Limb (tissue), 2 donors: ENCODE results near the gene UTP11.
"Not testable (repeated sequence)": the region's sequence is repeated elsewhere in the genome, so short reads cannot be mapped to it uniquely, and the experiment has no call there.

Experiments used
- DNase-seq, 2 donors: peaks; one replicate each; pipeline ENCODE4 v3.0.0-alpha.2; 2016; ENCODE audit errors: extremely low spot score in 2 of 2

UTP11 gene

GRCh38 chr1:38012363-38013226, at the start of gene UTP11:
Gene UTP11 (plus strand): TSS chr1:38012734. CDS start chr1:38012803, 69 bp downstream.
- peak; percentile 94 to 98 for DNase-seq

- not testable (repeated sequence) for DNase-seq
These were observed 48.4 kb upstream of the UTP11 start for GRCh38 chr1:37964106-37964505.

GRCh38 chr1:37965301-37965700, 47.2 kb upstream of the UTP11 start:
- no peak for DNase-seq

GRCh38 chr1:37973684-37974083, 38.9 kb upstream of the UTP11 start:
- not testable (repeated sequence) for DNase-seq

GRCh38 chr1:37974567-37974966, 38.0 kb upstream of the UTP11 start:
- no peak for DNase-seq

- DNase-seq: peak in 1 of 2 donors; percentile 5
These were observed 37.5 kb upstream of the UTP11 start for GRCh38 chr1:37975083-37975482.

GRCh38 chr1:37978541-37978940, 34.0 kb upstream of the UTP11 start:
- DNase-seq: no peak

- DNase-seq: no peak
These were observed 29.0 kb upstream of the UTP11 start for GRCh38 chr1:37983546-37983945.

GRCh38 chr1:37987679-37988078, 24.9 kb upstream of the UTP11 start:
- no peak for DNase-seq

- DNase-seq: no peak
These were observed 23.1 kb upstream of the UTP11 start for GRCh38 chr1:37989361-37989930.

GRCh38 chr1:37994886-37995566, 17.5 kb upstream of the UTP11 start:
- no peak for DNase-seq

GRCh38 chr1:37995751-37996345, 16.7 kb upstream of the UTP11 start:
- DNase-seq: peak; percentile 94 to 95

GRCh38 chr1:37997256-37998088, 15.1 kb upstream of the UTP11 start:
- no peak for DNase-seq

- no peak for DNase-seq
These were observed 14.3 kb upstream of the UTP11 start for GRCh38 chr1:37998089-37998808.

GRCh38 chr1:37998913-37999429, 13.6 kb upstream of the UTP11 start:
- DNase-seq: no peak

GRCh38 chr1:37999430-38000232, 12.9 kb upstream of the UTP11 start:
- peak; percentile 70 to 71 for DNase-seq

GRCh38 chr1:38000233-38000528, 12.4 kb upstream of the UTP11 start:
- DNase-seq: no peak

- DNase-seq: peak; percentile 74 to 79
These were observed 11.7 kb upstream of the UTP11 start for GRCh38 chr1:38000529-38001455.
